D721Med (cell line): Measurements from ENCODE around the gene UCHL1.

Source experiments
- DNase-seq: peaks from one replicate; pipeline ENCODE4 v3.0.0; 2011; ENCODE audit warnings: low spot score; ENCODE audit not compliant: insufficient read length
- FAIRE-seq: peaks from 2 replicates; lab custom pipeline; 2011; peaks lifted over from hg19 to GRCh38; lab: Jason Lieb, UNC
- CTCF ChIP-seq: IDR thresholded peaks from 2 replicates; pipeline ENCODE4 v1.5.1; 2012; ENCODE audit warnings: mild to moderate bottlenecking, control low read depth; ENCODE audit not compliant: insufficient read depth; ENCODE audit errors: missing control alignments

The UCHL1 gene

GRCh38 chr4:41288254-41288653, 31.5 kb downstream of the UCHL1 start:
- DNase-seq = no peak
- FAIRE-seq = no peak
- TF ChIP-seq CTCF = no peak

GRCh38 chr4:41290479-41290878, 33.8 kb downstream of the UCHL1 start:
- DNase-seq (no peak), FAIRE-seq (no peak)
- no peak for TF ChIP-seq CTCF

GRCh38 chr4:41294445-41295062, 37.8 kb downstream of the UCHL1 start:
- FAIRE-seq (no peak), DNase-seq (no peak)
- no peak for TF ChIP-seq CTCF

GRCh38 chr4:41296995-41297394, 40.3 kb downstream of the UCHL1 start:
- no peak for TF ChIP-seq CTCF
- FAIRE-seq (no peak), DNase-seq (no peak)

GRCh38 chr4:41297832-41298231, 41.1 kb downstream of the UCHL1 start:
- no peak for TF ChIP-seq CTCF
- FAIRE-seq (no peak), DNase-seq (no peak)

GRCh38 chr4:41299486-41299885, 42.8 kb downstream of the UCHL1 start:
- no peak for TF ChIP-seq CTCF
- no peak for DNase-seq
- FAIRE-seq = no peak

- DNase-seq (no peak), FAIRE-seq (no peak)
- no peak for TF ChIP-seq CTCF
Observed at GRCh38 chr4:41301137-41301536, 44.4 kb downstream of the UCHL1 start.
